OCI-LY7 (cell line): ENCODE results near the gene MERTK.

Experiments
- CTCF ChIP-seq: fragments of 200-600 bp; sonication (generic); conservative IDR thresholded peaks from 2 replicates; pipeline ENCODE4 v1.5.1; 2014; ENCODE audit warnings: mild to moderate bottlenecking, antibody characterized with exemption, low read length, moderate library complexity, mixed read lengths
- EZH2phosphoT487 ChIP-seq: fragments of 200-600 bp; sonication (generic); IDR thresholded peaks from 2 replicates; pipeline ENCODE4 v1.6.1; 2018; ENCODE audit warnings: low read depth, borderline replicate concordance, mild to moderate bottlenecking, mixed run types, antibody characterized with exemption, low read length, moderate library complexity, mixed read lengths

- no peak for TF ChIP-seq CTCF
- no peak for TF ChIP-seq EZH2phosphoT487
Measured at GRCh38 chr2:112005406-112006075, 107.1 kb downstream of the MERTK start.
